ENCODE results near the gene ADARB2. TPM values are rescaled to one million over a fixed set of nuclear protein-coding genes. Genes with fewer than 3 reads are reported as not detected.

Gene ADARB2
- total and polyA plus RNA-seq, 2 experiments from 2014 or later = 2.0 to 5.0 TPM

GRCh38 chr10:1197384-1197783, 539.9 kb downstream of the ADARB2 start:
- Histone ChIP-seq H3K27ac (ENCODE audit: low read depth) (no peak overlapping the region), H3K4me2 (no peak overlapping the region), H3F3A (replicated peaks; ENCODE audit: low read depth) (no peaks in the 10 kb centered on the region), H3K4me1 (ENCODE audit: insufficient read depth) (peaks cover 13% of the 10 kb centered on the region), H4K20me1 (replicated peaks; ENCODE audit: insufficient read depth) (no peaks in the 10 kb centered on the region), H2AFZ (no peak overlapping the region), H3K9me2 (ENCODE audit: insufficient read depth) (no peaks in the 10 kb centered on the region), H3K36me3 (ENCODE audit: insufficient read depth) (no peaks in the 10 kb centered on the region; the same call in 1 of the 2 replicates), H3K27me3 (ENCODE audit: insufficient read depth) (no peaks in the 10 kb centered on the region), H3K4me3 (no peak overlapping the region), H3K79me2 (replicated peaks; ENCODE audit: insufficient read depth) (no peaks in the 10 kb centered on the region)
- H3K27me3 Mint-ChIP-seq (ENCODE audit: insufficient read depth, low read depth, poor library complexity) = peaks cover 18% of the 10 kb centered on the region
- H3K4me1 Mint-ChIP-seq = peaks cover 45% of the 10 kb centered on the region
- no peak for TF ChIP-seq EZH2 (IDR thresholded peaks at IDR 0.05; ENCODE audit: low read depth, unreplicated experiment)
- TF ChIP-seq ZNF462 (CRISPR knock-in tag; IDR thresholded peaks at IDR 0.05) = no peak
- no peak for TF ChIP-seq CTCF (conservative IDR thresholded peaks at IDR 0.05; ENCODE audit: low read depth in 2 of 2)
- no peak for TF ChIP-seq EZH2phosphoT487 (IDR thresholded peaks at IDR 0.05; ENCODE audit: unreplicated experiment)
- TF ChIP-seq NANOG (IDR thresholded peaks at IDR 0.05; ENCODE audit: borderline replicate concordance) = no peak
- TF ChIP-seq STAT1 (IDR thresholded peaks at IDR 0.05; ENCODE audit: unreplicated experiment) = no peak
- TF ChIP-seq CREB1 (CRISPR knock-in tag; IDR thresholded peaks at IDR 0.05; ENCODE audit: low read depth) = no peak
- TF ChIP-seq JUNB (IDR thresholded peaks at IDR 0.05; ENCODE audit: unreplicated experiment) = no peak
- no peak for TF ChIP-seq POLR2AphosphoS5 (IDR thresholded peaks at IDR 0.05; ENCODE audit: low read depth)
- TF ChIP-seq ZNF114 (CRISPR knock-in tag; IDR thresholded peaks at IDR 0.05) = no peak
- no peak for TF ChIP-seq REST (IDR thresholded peaks at IDR 0.05; ENCODE audit: unreplicated experiment)
- no peak for TF ChIP-seq ETS1 (IDR thresholded peaks at IDR 0.05)
- TF ChIP-seq ZNF331 (CRISPR knock-in tag; IDR thresholded peaks at IDR 0.05; ENCODE audit: low read depth) = no peak
- H3K27ac Mint-ChIP-seq = no peak overlapping the region
- no peaks in the 10 kb centered on the region for H3K36me3 Mint-ChIP-seq (ENCODE audit: low read depth)
- H3K9me3 Mint-ChIP-seq = no peaks in the 10 kb centered on the region
- no peak overlapping the region for H3K4me3 Mint-ChIP-seq
- DNase-seq (ENCODE audit: low spot score) (no peak), ATAC-seq (no peak)
